OCI-LY7 (cell line): ENCODE results near the gene KSR1. TPM values are rescaled to one million over a fixed set of nuclear protein-coding genes. Genes with fewer than 3 reads are reported as not detected.
"Not testable (repeated sequence)": the region's sequence is repeated elsewhere in the genome, so short reads cannot be mapped to it uniquely, and the experiment has no call there.

ENCODE experiments used
- BruUV-seq: library from RNA; stranded (reverse); fragments of 400-500 nt; replicated peaks from 2 replicates; lab custom pipeline; 2021; lab: Mats Ljungman, UMichigan
- CTCF ChIA-PET: fragments of 300-600 bp; sonication (Branson Sonifier 250); formaldehyde crosslinking; loops from one replicate; lab custom pipeline; 2022; ENCODE audit warnings: antibody characterized with exemption; ENCODE audit not compliant: unreplicated experiment; lab: Charles Lee
- POLR2A ChIA-PET: fragments of 300-600 bp; sonication (Branson Sonifier 250); formaldehyde crosslinking; loops from one replicate; lab custom pipeline; 2022; ENCODE audit warnings: antibody characterized with exemption; lab: Charles Lee
- DNase-seq: peaks from one replicate; pipeline ENCODE4 v3.0.0-alpha.2; 2015; ENCODE audit warnings: low spot score
- H2AFZ ChIP-seq: fragments of 200-600 bp; sonication (generic), shearing (Covaris generic); 2 replicates; pipeline ENCODE4 v1.6.1; 2014; ENCODE audit warnings: mild to moderate bottlenecking, antibody characterized with exemption, low read length, moderate library complexity
- H3K27ac ChIP-seq: fragments of 200-600 bp; sonication (generic); 2 replicates; pipeline ENCODE4 v1.5.1; 2014; ENCODE audit warnings: mixed run types, low read depth, mild to moderate bottlenecking, moderate library complexity, low read length, inconsistent platforms; ENCODE audit not compliant: poor library complexity, severe bottlenecking
- H3K36me3 ChIP-seq: fragments of 200-600 bp; sonication (generic); 2 replicates; pipeline ENCODE4 v1.6.1; 2014; ENCODE audit warnings: mild to moderate bottlenecking, antibody characterized with exemption, low read length, moderate library complexity, mixed read lengths; ENCODE audit not compliant: insufficient read depth
- H3K4me1 ChIP-seq: fragments of 200-600 bp; sonication (generic); 2 replicates; pipeline ENCODE4 v1.5.1; 2014; ENCODE audit warnings: mild to moderate bottlenecking, low read length; ENCODE audit not compliant: insufficient read depth, poor library complexity, severe bottlenecking
- H3K4me2 ChIP-seq: fragments of 200-600 bp; sonication (generic); 2 replicates; pipeline ENCODE4 v1.6.1; 2014; ENCODE audit warnings: mild to moderate bottlenecking, low read length
- H3K4me3 ChIP-seq: fragments of 200-600 bp; sonication (generic); 2 replicates; pipeline ENCODE4 v1.5.1; 2014; ENCODE audit warnings: mild to moderate bottlenecking, low read depth, low read length; ENCODE audit not compliant: poor library complexity, severe bottlenecking
- H3K79me2 ChIP-seq: fragments of 200-600 bp; sonication (generic); 2 replicates; pipeline ENCODE4 v1.6.1; 2016; ENCODE audit warnings: low read depth, mild to moderate bottlenecking, low read length, moderate library complexity, mixed read lengths; ENCODE audit not compliant: insufficient read depth
- H3K9me2 ChIP-seq: fragments of 200-600 bp; sonication (generic); 2 replicates; pipeline ENCODE4 v1.6.1; 2016; ENCODE audit warnings: mild to moderate bottlenecking, low read length, mixed read lengths; ENCODE audit not compliant: insufficient read depth
- H3K9me3 ChIP-seq: fragments of 200-600 bp; sonication (generic); 2 replicates; pipeline ENCODE4 v1.6.1; 2014; ENCODE audit warnings: mild to moderate bottlenecking, mixed run types, low read length, mixed read lengths
- H4K20me1 ChIP-seq: fragments of 200-600 bp; sonication (generic); 2 replicates; pipeline ENCODE4 v1.6.1; 2014; ENCODE audit warnings: mild to moderate bottlenecking, antibody characterized with exemption, low read length, moderate library complexity, mixed read lengths; ENCODE audit not compliant: insufficient read depth
- EZH2phosphoT487 ChIP-seq: fragments of 200-600 bp; sonication (generic); IDR thresholded peaks from 2 replicates; pipeline ENCODE4 v1.6.1; 2018; ENCODE audit warnings: low read depth, borderline replicate concordance, mild to moderate bottlenecking, mixed run types, antibody characterized with exemption, low read length, moderate library complexity, mixed read lengths
- intact Hi-C: fragments of 100-400 bp; cut with micrococcal nuclease; formaldehyde crosslinking; loops from one replicate; pipeline ENCODE4 v1.10.0; 2022; ENCODE audit not compliant: unreplicated experiment
- total RNA-seq, 2 experiments: library from RNA; depleted of rRNA in 1 of 2; stranded (reverse); fragments of >200 nt in 1 of 2; shearing (Covaris generic) in 1 of 2; gene quantifications; 2 replicates each; pipeline ENCODE4 v1.2.3, GENCODE V29; 2014 to 2022
- TF ChIP-seq, protein P1 (sequence below): fragments of 200-600 bp; sonication (generic); conservative IDR thresholded peaks from 2 replicates; pipeline ENCODE4 v1.5.1; 2014; ENCODE audit warnings: mild to moderate bottlenecking, antibody characterized with exemption, low read length, moderate library complexity, mixed read lengths

The KSR1 gene
- total RNA-seq, 2 experiments from 2014 or later: 2.2 to 4.1 TPM

DNA sequence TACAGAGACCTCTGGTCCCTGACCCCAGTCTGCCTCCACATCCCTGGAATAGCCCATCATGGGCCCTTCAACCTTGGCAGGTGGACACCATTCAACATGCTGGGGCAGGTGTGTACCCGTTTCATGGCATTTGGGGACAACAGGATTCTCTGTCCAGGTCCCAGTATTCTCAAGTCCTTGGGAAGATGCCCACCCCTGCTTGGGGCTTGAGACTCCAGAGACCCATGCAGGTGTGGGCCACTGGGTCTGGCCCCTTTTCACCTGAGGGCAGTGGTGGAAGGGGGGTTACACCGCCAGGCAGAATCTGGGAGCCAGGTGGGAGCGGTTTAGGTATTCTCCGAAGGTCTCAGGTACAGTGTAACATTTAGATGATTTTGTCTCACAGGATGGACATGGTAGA, 37.1 kb upstream of the KSR1 start:
- CTCF ChIA-PET: no interaction called here
- no TSS peak for BruUV-seq

DNA sequence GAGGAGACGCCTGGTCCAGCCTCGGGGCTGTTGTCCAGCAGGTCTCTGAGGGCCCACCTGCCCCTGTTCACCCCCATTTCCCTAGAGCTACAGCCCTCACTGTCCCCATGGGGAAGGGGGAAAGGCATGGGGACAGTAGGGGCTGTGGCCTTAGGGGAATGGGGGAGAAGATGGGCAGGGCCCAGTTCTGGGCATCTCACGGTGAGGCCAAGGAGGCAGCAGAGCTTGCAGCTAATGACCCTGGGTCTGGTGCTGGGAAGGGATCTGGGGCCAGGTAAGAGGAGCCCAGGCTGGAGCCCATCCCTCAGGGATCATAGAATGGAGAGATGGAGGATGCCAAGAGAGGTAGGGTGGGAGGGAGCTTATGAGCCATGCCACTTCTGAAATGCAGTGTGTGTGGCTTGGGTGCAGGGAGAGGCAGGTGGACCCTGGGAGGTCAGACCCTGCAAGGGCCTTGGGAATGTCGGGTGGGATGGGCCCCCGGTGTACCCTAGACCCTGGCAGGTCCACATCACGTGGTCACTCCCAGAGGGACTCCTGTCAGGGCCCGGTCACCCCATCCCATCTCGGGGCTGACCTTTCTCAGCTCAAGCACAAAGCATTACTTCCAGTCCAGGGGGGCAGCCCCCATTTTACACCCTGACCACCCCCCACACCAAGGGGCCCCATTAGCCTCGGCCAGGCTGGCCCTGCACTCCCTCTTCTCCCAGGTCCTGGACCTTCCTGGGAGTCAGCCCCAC, 35.9 kb upstream of the KSR1 start:
- intact Hi-C loops: no loop called here
- DNase-seq: no peak
- no peaks in the 10 kb centered on the region for H3K36me3 ChIP-seq
- H3K9me2 ChIP-seq: no peaks in the 10 kb centered on the region
- H2AFZ ChIP-seq: no peak overlapping the region
- no peak overlapping the region for H3K4me3 ChIP-seq
- no peak overlapping the region for H3K4me2 ChIP-seq
- no peaks in the 10 kb centered on the region for H4K20me1 ChIP-seq
- no peaks in the 10 kb centered on the region for H3K9me3 ChIP-seq
- CTCF ChIA-PET: no interaction called here
- BruUV-seq: no TSS peak
- no peaks in the 10 kb centered on the region for H3K4me1 ChIP-seq
- POLR2A ChIA-PET: no interaction called here
- no peak for TF ChIP-seq EZH2phosphoT487
- no peak overlapping the region for H3K27ac ChIP-seq
- no peaks in the 10 kb centered on the region for H3K79me2 ChIP-seq

More for the DNA sequence above, 37.1 kb upstream of the KSR1 start:
- Histone ChIP-seq H3K36me3 (no peaks in the 10 kb centered on the region), H2AFZ (no peak overlapping the region), H3K4me3 (no peak overlapping the region), H3K9me2 (no peaks in the 10 kb centered on the region), H3K9me3 (no peaks in the 10 kb centered on the region), H3K79me2 (no peaks in the 10 kb centered on the region), H3K4me2 (no peak overlapping the region), H4K20me1 (no peaks in the 10 kb centered on the region), H3K27ac (no peak overlapping the region), H3K4me1 (no peaks in the 10 kb centered on the region)
- DNase-seq: no peak
- POLR2A ChIA-PET: no interaction called here
- TF ChIP-seq, protein P1, sequence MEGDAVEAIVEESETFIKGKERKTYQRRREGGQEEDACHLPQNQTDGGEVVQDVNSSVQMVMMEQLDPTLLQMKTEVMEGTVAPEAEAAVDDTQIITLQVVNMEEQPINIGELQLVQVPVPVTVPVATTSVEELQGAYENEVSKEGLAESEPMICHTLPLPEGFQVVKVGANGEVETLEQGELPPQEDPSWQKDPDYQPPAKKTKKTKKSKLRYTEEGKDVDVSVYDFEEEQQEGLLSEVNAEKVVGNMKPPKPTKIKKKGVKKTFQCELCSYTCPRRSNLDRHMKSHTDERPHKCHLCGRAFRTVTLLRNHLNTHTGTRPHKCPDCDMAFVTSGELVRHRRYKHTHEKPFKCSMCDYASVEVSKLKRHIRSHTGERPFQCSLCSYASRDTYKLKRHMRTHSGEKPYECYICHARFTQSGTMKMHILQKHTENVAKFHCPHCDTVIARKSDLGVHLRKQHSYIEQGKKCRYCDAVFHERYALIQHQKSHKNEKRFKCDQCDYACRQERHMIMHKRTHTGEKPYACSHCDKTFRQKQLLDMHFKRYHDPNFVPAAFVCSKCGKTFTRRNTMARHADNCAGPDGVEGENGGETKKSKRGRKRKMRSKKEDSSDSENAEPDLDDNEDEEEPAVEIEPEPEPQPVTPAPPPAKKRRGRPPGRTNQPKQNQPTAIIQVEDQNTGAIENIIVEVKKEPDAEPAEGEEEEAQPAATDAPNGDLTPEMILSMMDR: no peak
- intact Hi-C loops: no loop called here

DNA sequence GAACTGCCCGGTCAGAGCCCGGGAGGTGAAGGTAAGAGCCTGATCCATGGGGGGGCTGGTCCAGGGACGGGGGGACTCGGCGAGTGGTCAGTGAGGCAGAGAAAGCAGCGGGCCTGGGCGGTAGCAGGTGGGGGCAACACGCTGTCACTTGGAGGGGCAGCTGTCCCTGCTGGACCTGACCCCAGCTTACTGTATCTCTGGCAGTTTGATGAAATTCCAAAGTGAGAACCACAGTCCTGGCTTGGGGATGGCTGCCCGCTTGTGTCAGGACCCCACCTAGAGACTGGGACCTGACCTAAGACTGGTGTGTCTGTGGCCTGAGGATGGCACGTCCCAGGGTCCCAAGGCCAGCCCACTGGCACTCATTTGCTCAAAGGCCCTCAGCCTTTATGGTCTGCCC, 35.1 kb upstream of the KSR1 start:
- H3K79me2 ChIP-seq: no peaks in the 10 kb centered on the region
- intact Hi-C loops: no loop called here
- ChIA-PET POLR2A (no interaction called here), CTCF (no interaction called here)
- H3K36me3 ChIP-seq: no peaks in the 10 kb centered on the region
- H4K20me1 ChIP-seq: no peaks in the 10 kb centered on the region
- DNase-seq: no peak
- H3K4me3 ChIP-seq: no peak overlapping the region
- no peak overlapping the region for H3K27ac ChIP-seq
- no peak overlapping the region for H3K4me2 ChIP-seq
- no peaks in the 10 kb centered on the region for H3K9me3 ChIP-seq
- BruUV-seq: no TSS peak
- TF ChIP-seq EZH2phosphoT487: no peak
- TF ChIP-seq, protein P1: no peak
- no peaks in the 10 kb centered on the region for H3K4me1 ChIP-seq
- H3K9me2 ChIP-seq: no peaks in the 10 kb centered on the region
- H2AFZ ChIP-seq: no peak overlapping the region

DNA sequence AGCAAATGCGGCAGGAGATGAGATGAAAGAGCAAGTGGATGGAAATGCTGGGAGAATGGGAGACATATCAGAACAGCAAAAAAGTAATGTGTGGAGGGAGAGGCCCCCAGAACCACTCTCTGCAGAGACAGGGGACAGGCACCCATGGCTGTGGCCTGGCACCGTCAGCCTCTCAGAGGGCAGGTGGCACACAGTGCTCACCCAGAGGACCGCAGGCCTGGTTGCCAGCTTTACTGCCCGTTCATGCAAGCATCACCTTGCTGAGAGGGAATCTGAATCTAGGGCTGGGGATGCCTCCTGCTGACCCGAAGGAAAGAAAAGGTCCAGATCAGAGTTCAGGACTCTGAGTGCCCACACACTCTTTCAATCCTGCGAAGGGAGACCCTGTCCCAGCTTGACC, 34.6 kb upstream of the KSR1 start:
- H3K36me3 ChIP-seq, H3K4me2 ChIP-seq, H2AFZ ChIP-seq, DNase-seq, H3K27ac ChIP-seq, H3K4me1 ChIP-seq, CTCF ChIA-PET, H3K9me3 ChIP-seq, BruUV-seq, H3K9me2 ChIP-seq, intact Hi-C loops, H3K4me3 ChIP-seq, H4K20me1 ChIP-seq, POLR2A ChIA-PET, H3K79me2 ChIP-seq: not testable (repeated sequence)
